HCT116 (cell line): ENCODE results near the gene ZNF423. TPM values are rescaled to one million over a fixed set of nuclear protein-coding genes. Genes with fewer than 3 reads are reported as not detected.
A peak's percentile ranks its signal among the peaks of the same experiment; 100 is the strongest.

ENCODE experiments used
- ATAC-seq: fragments of 200-7000 bp; cut with Tn5 transposase; 2 replicates; pipeline ENCODE4 v1.9.1; 2020; ENCODE audit warnings: mild to moderate bottlenecking, moderate library complexity
- BruUV-seq: library from RNA; stranded (reverse); fragments of 400-500 nt; replicated peaks from 2 replicates; lab custom pipeline; 2021; lab: Mats Ljungman, UMichigan
- CTCF ChIA-PET: fragments of 300-600 bp; sonication (Branson Sonifier 250); formaldehyde crosslinking; loops from one replicate; lab custom pipeline; 2021; ENCODE audit warnings: antibody characterized with exemption; lab: Charles Lee
- POLR2A ChIA-PET: fragments of 300-600, 350-600 bp; sonication (Branson Sonifier 250); formaldehyde crosslinking; loops from one replicate; lab custom pipeline; 2021; ENCODE audit warnings: antibody characterized with exemption; lab: Charles Lee
- RAD21 ChIA-PET, 2 experiments: fragments of 300-600 bp; sonication (Branson Sonifier 250); formaldehyde crosslinking; loops; one replicate each; lab custom pipeline; 2023; ENCODE audit warnings: low total read pairs in 2 of 2; ENCODE audit not compliant: uncharacterized antibody in 2 of 2, unreplicated experiment in 2 of 2, low non-redundant PET in 1 of 2; lab: Charles Lee
- DNase-seq: peaks from one replicate; pipeline ENCODE4 v3.0.0-alpha.2; 2010; ENCODE audit warnings: low read depth, low spot score
- H2AFZ ChIP-seq: fragments of 200-600 bp; shearing (Covaris generic), sonication (generic); 2 replicates; pipeline ENCODE4 v1.6.1; 2017; ENCODE audit warnings: low read depth, mixed run types, mixed read lengths, antibody characterized with exemption, low read length; ENCODE audit not compliant: poor library complexity, severe bottlenecking
- H3K27ac ChIP-seq: 2 replicates; pipeline ENCODE4 v1.5.1; 2012; ENCODE audit warnings: low read depth, low read length
- H3K27me3 ChIP-seq: fragments of 200-600 bp; sonication (generic); 2 replicates; pipeline ENCODE4 v1.6.1; 2016; ENCODE audit warnings: mixed run types, low read length, mixed read lengths; ENCODE audit not compliant: insufficient read depth
- H3K36me3 ChIP-seq, 2 experiments: fragments of 200-500 bp in 1 of 2; fragments of 200-600 bp in 1 of 2; sonication (Bioruptor generic) in 1 of 2; sonication (generic) in 1 of 2; 2 replicates each; pipeline versions ENCODE4 v1.5.1 to v1.6.1; 2014 to 2016; ENCODE audit warnings: low read length in 2 of 2, inconsistent platforms in 1 of 2, mixed read lengths in 1 of 2, mixed run types in 1 of 2; ENCODE audit not compliant: insufficient read depth in 2 of 2, control insufficient read depth in 1 of 2
- H3K4me1 ChIP-seq, 2 experiments: fragments of 200-600 bp in 1 of 2; sonication (generic) in 1 of 2; 2 replicates each; pipeline versions ENCODE4 v1.5.1 to v1.6.1; 2012 to 2017; ENCODE audit warnings: low read length in 2 of 2, inconsistent platforms in 1 of 2, mild to moderate bottlenecking in 1 of 2, mixed read lengths in 1 of 2, mixed run types in 1 of 2, moderate library complexity in 1 of 2; ENCODE audit not compliant: insufficient read depth in 2 of 2, control insufficient read depth in 1 of 2
- H3K4me2 ChIP-seq: fragments of 200-600 bp; sonication (generic); 2 replicates; pipeline ENCODE4 v1.6.1; 2017; ENCODE audit warnings: mixed run types, low read length, mixed read lengths
- H3K4me3 ChIP-seq, 2 experiments: fragments of 200-600 bp in 1 of 2; sonication (generic) in 1 of 2; replicated peaks in 1 of 2; 2 replicates each; pipeline ENCODE4 v1.5.1; 2011 to 2016; ENCODE audit warnings: low read length in 2 of 2, control low read depth in 1 of 2, low read depth in 1 of 2, mild to moderate bottlenecking in 1 of 2, mixed read lengths in 1 of 2, mixed run types in 1 of 2
- H3K79me2 ChIP-seq: fragments of 200-600 bp; sonication (generic); 2 replicates; pipeline ENCODE4 v1.6.1; 2017; ENCODE audit warnings: mild to moderate bottlenecking, mixed run types, low read length, moderate library complexity, mixed read lengths; ENCODE audit not compliant: insufficient read depth
- H3K9ac ChIP-seq: fragments of 200-600 bp; sonication (generic); 2 replicates; pipeline ENCODE4 v1.6.1; 2016; ENCODE audit warnings: low read length, mixed read lengths
- H3K9me2 ChIP-seq: fragments of 200-600 bp; sonication (generic), shearing (Covaris generic); 2 replicates; pipeline ENCODE4 v1.6.1; 2017; ENCODE audit warnings: mixed run types, mild to moderate bottlenecking, moderate library complexity; ENCODE audit not compliant: insufficient read depth
- H3K9me3 ChIP-seq, 2 experiments: fragments of 200-500 bp in 1 of 2; fragments of 200-600 bp in 1 of 2; sonication (Bioruptor generic) in 1 of 2; sonication (generic) in 1 of 2; 2 replicates each; pipeline ENCODE4 v1.6.1; 2014 to 2017; ENCODE audit warnings: low read length in 2 of 2, mixed read lengths in 2 of 2, inconsistent platforms in 1 of 2, low read depth in 1 of 2, mild to moderate bottlenecking in 1 of 2, mixed run types in 1 of 2, moderate library complexity in 1 of 2; ENCODE audit not compliant: control insufficient read depth in 1 of 2, insufficient read depth in 1 of 2
- H4K20me1 ChIP-seq: fragments of 200-600 bp; sonication (generic), shearing (Covaris generic); 2 replicates; pipeline ENCODE4 v1.6.1; 2017; ENCODE audit warnings: mixed run types, mild to moderate bottlenecking, moderate library complexity; ENCODE audit not compliant: insufficient read depth
- ATF3 ChIP-seq: IDR thresholded peaks from 2 replicates; pipeline ENCODE4 v1.6.1; 2012
- CBX3 ChIP-seq: IDR thresholded peaks from 2 replicates; pipeline ENCODE4 v1.6.1; 2012; ENCODE audit warnings: low read depth
- CEBPB ChIP-seq: IDR thresholded peaks from 2 replicates; pipeline ENCODE4 v1.6.1; 2012; ENCODE audit warnings: low read depth
- CTCF ChIP-seq, 3 experiments: fragments of 200-600 bp in 1 of 3; sonication (generic) in 1 of 3; IDR thresholded peaks in 2 of 3; conservative IDR thresholded peaks in 1 of 3; 2 replicates each; pipeline ENCODE4 v1.5.1; 2012 to 2017; ENCODE audit warnings: low read depth in 2 of 3, low read length in 2 of 3, antibody characterized with exemption in 1 of 3, borderline replicate concordance in 1 of 3, control low read depth in 1 of 3, mild to moderate bottlenecking in 1 of 3, mixed read lengths in 1 of 3, mixed run types in 1 of 3, moderate library complexity in 1 of 3; ENCODE audit not compliant: insufficient read depth in 1 of 3
- ELF1 ChIP-seq: IDR thresholded peaks from 2 replicates; pipeline ENCODE4 v1.6.1; 2012; ENCODE audit warnings: low read depth, borderline replicate concordance
- POLR2A ChIP-seq: IDR thresholded peaks from 2 replicates; pipeline ENCODE4 v1.7.0; 2011; ENCODE audit warnings: borderline replicate concordance; ENCODE audit not compliant: insufficient read depth, insufficient read length; ENCODE audit errors: extremely low read depth
- SP1 ChIP-seq: IDR thresholded peaks from 2 replicates; pipeline ENCODE4 v1.6.1; 2012; ENCODE audit warnings: low read depth
- ZBTB33 ChIP-seq: IDR thresholded peaks from 2 replicates; pipeline ENCODE4 v1.6.1; 2011; ENCODE audit warnings: mild to moderate bottlenecking, low read length, moderate library complexity; ENCODE audit not compliant: insufficient replicate concordance; ENCODE audit errors: extremely low read depth
- ZFX ChIP-seq: fragments of 450-650 bp; IDR thresholded peaks from 2 replicates; pipeline ENCODE4 v1.6.1; 2017
- intact Hi-C: fragments of 100-400 bp; cut with micrococcal nuclease; formaldehyde crosslinking; loops from 2 replicates; pipeline ENCODE4 v1.10.0; 2022
- total RNA-seq: library from RNA; stranded (reverse); gene quantifications from one replicate; pipeline ENCODE4 v1.2.1, GENCODE V29; 2021; ENCODE audit not compliant: unreplicated experiment

Gene ZNF423
- total RNA-seq, 1 experiment from 2014 or later: 0.22 TPM

- POLR2A ChIA-PET: no interaction called here
- no peaks in the 10 kb centered on the region for H3K36me3 ChIP-seq
- H3K9me3 ChIP-seq: no peaks in the 10 kb centered on the region
- TF ChIP-seq ELF1 (no peak), CEBPB (no peak), CBX3 (no peak), ZFX (no peak), ATF3 (no peak), POLR2A (no peak), ZBTB33 (no peak), SP1 (no peak)
- RAD21 ChIA-PET: no interaction called here
- CTCF ChIA-PET: no interaction called here
- BruUV-seq: no TSS peak
- no peak overlapping the region for H3K9ac ChIP-seq
- no peaks in the 10 kb centered on the region for H4K20me1 ChIP-seq
- DNase-seq (no peak), ATAC-seq (no peak)
- no peaks in the 10 kb centered on the region for H3K4me1 ChIP-seq
- no peaks in the 10 kb centered on the region for H3K79me2 ChIP-seq
- intact Hi-C loops: no loop called here
- H3K4me2 ChIP-seq: no peak overlapping the region
- H2AFZ ChIP-seq: no peak overlapping the region
- no peak overlapping the region for H3K4me3 ChIP-seq
- H3K9me2 ChIP-seq: no peaks in the 10 kb centered on the region
- H3K27me3 ChIP-seq: peaks cover 16% of the 10 kb centered on the region; the same call in 1 of the 2 replicates
- H3K27ac ChIP-seq: no peak overlapping the region
These were observed 49.5 kb downstream of the ZNF423 start for GRCh38 chr16:49806446-49806845.

- no peaks in the 10 kb centered on the region for H3K79me2 ChIP-seq
- H3K9ac ChIP-seq: no peak overlapping the region
- TF ChIP-seq ZBTB33: no peak
- TF ChIP-seq CTCF (IDR thresholded peaks at IDR 0.05 in 2 of 3, conservative IDR thresholded peaks at IDR 0.05 in 1 of 3; ENCODE audit: borderline replicate concordance in 1 of 3, insufficient read depth in 1 of 3, low read depth in 2 of 3, low read length in 2 of 3): peak in 2 of 3 experiments; percentile 18 to 23; a peak in 1 of 6 replicates
- no peak overlapping the region for H2AFZ ChIP-seq
- intact Hi-C loops: no loop called here
- no peaks in the 10 kb centered on the region for H4K20me1 ChIP-seq
- no peaks in the 10 kb centered on the region for H3K36me3 ChIP-seq
- no peaks in the 10 kb centered on the region for H3K9me3 ChIP-seq
- peaks cover 29% of the 10 kb centered on the region for H3K27me3 ChIP-seq
- BruUV-seq: no TSS peak
- H3K4me1 ChIP-seq: no peaks in the 10 kb centered on the region
- POLR2A ChIA-PET: no interaction called here
- ATAC-seq (peak; percentile 61; the same call in 1 of the 2 replicates), DNase-seq (no peak)
- H3K9me2 ChIP-seq: no peaks in the 10 kb centered on the region
- CTCF ChIA-PET: no interaction called here
- H3K27ac ChIP-seq: no peak overlapping the region
- RAD21 ChIA-PET: interaction anchor here in 1 of 2 experiments (1.3 kb wide), 1 partner anchor 393 kb away, joined by 3 read pairs; no protein-coding TSS in a partner anchor
- no peak overlapping the region for H3K4me2 ChIP-seq
- H3K4me3 ChIP-seq: no peak overlapping the region
These were observed 54.6 kb downstream of the ZNF423 start for GRCh38 chr16:49801290-49801689.
